NCI-H82 (cell line): Measurements from ENCODE around the gene LIF.
"Not testable (repeated sequence)": the region's sequence is repeated elsewhere in the genome, so short reads cannot be mapped to it uniquely, and the experiment has no call there.

ENCODE experiments used
- DNase-seq: peaks from one replicate; lab custom pipeline; 2025; lab: John Stamatoyannopoulos, UW

LIF gene

DNA sequence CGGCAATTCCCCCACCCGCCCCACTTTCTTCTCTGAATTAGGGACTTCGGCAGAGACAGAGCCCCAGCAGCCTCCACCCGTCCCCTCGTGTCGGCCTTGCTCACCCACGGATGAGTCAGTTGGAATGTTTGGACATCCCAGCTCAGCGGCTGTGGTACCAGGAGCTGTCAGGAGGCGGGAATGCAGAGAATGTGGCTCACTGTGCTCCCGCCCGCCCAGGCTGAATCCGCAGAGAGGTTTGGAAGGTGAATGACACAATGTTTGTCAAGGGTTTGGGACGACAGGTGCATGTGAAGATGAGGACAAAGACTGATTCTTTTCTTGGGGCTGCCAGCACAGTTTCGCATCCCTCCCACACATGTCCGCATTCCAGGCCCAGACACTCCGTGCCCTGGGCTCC lies 39.6 kb downstream of the LIF start:
- no peak for DNase-seq

DNA sequence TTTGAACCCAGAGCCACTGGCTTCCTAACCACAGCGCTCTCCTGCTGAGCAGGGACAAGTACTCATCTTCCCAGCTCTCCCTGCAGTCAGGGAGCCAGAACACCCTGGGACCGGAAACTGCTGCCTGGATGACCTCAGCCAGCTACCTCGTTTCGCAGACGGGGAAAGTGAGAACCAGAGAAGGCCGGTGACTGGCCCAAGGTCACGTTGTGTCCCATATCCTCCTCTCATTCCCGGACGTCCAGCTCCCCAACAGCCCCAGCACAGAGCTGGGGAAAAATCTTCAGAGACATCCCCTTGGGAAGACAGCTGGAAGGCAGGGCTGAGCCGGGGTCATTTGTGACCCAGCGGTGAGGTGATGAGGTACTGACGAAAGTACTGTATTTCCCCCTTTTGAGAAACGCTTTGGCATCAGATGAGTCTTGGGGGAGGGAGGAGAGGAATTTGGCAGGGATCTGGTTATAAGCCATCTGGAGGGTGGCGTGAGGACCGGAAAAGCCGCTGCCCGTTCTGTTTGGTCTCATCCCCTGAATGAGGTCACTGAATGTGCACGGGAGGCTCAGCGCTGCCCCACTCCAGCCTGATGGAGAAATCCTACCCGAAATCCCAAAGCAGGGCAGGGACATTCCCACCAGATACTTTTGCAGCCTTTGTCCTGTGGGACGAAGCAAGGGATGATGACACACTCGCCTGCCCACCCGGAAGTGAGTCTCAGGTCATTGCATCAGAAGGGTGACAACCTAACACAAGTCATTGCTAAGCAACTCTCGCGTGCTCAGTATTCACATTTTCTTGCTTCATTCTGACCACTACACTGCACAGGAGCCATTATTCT lies 41.1 kb downstream of the LIF start:
- DNase-seq, result peak; percentile 14

- DNase-seq, result no peak
Measured at GRCh38 chr22:30204742-30205111, 41.8 kb downstream of the LIF start.

GRCh38 chr22:30204015-30204741 lies 42.4 kb downstream of the LIF start:
- DNase-seq, result no peak

DNA sequence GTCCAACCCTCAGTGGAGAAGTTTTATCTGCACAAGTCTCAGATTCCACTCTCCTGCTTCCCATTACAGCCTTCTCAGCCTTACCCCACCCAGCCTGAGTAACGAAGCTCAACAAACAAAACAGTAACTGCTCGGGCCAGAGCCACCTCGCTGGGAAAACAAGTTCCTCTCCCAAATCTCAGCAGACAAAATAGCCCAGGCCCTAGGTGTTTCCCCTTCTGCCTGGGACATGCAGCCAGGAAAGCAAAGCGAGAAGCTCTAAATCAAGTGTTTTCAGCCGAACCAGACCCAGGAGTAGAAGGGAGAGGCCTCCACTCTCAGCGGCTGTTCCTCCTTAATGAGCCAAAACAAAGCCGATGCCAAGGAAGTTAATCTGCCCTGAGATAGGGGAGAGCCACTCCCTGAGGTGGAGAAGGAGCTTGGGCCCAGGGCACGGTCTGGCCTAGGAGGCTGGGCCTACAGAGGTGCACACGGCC lies 44.0 kb downstream of the LIF start:
- peak; percentile 73 for DNase-seq

DNA sequence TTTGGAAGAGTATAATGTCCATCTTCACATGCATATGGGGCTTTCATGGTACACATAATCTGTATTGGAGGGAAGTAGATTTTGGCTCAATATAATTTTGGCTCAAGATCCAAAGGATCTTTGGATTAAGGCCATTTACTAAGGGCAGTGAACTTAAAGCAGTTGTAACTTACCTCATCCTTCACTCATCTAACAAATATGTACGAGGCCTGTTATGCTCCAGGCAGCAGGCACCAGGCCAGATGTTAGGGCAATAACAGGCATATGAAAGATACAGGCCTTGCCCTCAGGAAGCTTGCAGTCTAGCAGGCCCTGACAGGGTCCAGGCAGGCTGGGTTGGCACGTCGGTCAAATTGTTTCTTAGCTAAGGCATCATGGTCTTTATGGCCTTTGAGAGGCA lies 44.6 kb downstream of the LIF start:
- DNase-seq, result no peak

DNA sequence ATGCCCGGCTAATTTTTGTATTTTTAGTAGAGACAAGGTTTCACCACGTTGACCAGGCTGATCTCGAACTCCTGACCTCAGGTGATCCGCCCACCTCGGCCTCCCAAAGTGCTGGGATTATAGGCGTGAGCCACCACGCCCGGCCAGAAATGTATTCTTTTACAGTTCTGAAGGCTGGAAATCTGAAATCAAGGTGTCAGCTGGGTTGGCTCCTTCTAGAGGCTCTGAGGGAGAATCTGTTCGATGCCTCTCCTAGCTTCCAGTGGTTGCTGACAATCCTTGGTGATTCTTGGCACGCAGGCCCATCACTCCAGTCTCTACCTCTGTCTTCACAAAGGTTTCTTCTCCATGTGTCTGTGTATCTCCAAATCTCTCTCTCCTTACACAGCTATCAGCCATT lies 45.7 kb downstream of the LIF start:
- not testable (repeated sequence) for DNase-seq

GRCh38 chr22:30198921-30199320 lies 47.6 kb downstream of the LIF start:
- no peak for DNase-seq

DNA sequence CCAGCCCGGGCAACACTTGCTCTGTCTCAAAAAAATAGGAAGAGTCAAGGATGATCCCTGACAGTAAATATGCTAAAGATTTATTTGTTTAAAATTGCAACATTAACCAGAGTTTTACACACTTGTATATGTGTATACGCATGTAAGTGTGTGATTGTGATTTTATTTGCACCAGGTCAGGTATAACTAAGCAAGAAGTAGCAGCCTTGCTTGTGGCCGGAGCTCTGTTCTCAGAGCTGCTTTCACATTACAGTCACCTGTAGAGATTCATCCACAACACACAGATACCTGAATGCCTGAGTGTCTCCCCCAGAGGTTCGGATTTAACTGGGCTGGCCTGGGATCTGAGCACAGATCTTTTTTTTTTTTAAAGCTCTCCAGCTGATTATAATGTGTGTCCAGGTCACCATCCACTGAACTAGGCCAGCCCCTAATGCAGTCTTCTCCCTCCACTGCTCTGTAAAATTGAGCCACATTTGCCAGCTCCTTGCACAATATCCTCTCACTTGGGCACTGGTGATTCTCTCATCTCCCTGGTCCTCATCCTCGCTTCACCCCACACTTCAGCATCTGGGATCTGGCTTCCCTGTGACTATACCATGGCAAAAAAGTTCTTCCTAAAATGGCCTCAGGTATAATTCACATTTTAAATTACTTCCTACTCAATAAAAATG lies 48.3 kb downstream of the LIF start:
- DNase-seq, result no peak

- no peak for DNase-seq
Measured at GRCh38 chr22:30197389-30197788, 49.2 kb downstream of the LIF start.

DNA sequence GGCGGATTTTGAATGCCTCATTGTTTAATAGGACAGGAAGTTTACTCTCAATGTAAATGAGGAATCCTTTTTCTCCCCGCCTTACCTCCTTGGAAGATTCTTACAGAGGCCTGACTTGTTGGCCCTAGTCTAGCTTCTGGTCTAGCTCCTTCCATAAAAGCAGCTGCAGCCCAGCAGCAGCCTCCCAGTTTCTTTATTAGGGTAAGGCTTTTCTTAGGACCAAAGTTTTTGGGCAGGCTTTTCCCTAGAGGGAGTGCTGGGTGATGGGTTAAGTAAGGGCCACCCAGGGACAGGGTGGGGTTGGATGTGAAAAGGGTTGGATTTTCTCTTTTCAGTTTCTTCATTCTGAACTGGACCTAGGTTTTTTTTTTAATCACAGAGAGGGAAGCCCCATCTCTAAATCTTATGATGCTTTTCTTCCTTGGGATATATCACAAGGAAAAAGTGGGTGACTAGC lies 49.7 kb downstream of the LIF start:
- DNase-seq, result no peak

DNA sequence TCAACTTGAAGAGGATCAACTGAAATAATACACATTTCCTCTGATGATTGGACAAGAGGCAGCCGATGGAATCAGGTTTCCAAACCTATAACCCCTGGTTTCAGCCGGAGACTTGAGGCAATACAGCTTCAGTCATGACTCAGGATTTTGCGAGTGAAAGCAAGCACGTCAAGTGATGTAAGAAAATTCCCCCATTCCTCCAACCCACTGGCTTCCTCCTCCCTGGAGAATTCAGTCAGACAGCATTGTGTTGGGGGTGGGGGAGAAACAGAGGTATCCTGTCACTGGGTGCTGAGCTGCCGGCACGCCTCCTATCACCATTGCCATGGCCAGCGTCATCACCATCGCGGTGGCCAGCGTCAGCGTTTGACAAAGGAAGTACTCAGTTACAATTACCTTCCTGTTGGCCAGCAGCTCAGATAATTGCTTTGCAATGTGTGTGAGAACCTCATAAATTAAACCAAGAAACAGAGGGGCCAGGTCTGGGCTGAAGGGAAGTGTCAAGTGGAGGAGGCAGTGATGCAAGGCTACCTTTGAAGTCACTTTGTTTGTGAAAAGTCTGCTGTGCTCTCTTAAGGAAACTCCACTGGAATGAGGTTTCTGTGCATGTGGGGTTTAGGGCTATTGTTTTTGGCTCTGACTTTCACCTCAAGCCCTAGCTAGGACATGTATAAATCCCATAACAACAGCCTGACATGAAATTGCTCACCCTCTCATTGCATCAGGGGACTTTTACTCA lies 50.2 kb downstream of the LIF start:
- peak; percentile 81 for DNase-seq

- DNase-seq, result no peak
Measured at GRCh38 chr22:30195245-30196140, 51.1 kb downstream of the LIF start.

GRCh38 chr22:30193031-30193775 lies 53.4 kb downstream of the LIF start:
- DNase-seq, result no peak

DNA sequence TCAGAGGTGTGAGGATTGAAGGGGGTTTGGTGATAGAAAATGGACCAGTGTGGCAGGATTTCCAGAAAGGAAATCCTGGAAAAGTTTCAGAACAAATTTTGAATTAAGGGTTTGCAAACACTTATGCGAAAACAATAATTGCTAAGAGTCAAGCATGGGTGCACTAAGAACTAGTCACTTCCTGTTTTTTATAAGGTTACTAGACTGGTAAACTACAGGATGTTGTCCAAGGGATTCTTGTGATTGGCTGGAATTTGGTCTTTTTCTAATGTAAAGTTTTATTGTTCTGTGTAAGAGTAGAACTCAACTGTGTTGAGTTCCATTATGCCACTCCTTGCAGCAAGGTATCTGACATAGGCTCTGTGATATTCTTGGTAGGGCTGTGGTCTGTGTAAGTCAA lies 54.1 kb downstream of the LIF start:
- no peak for DNase-seq

DNA sequence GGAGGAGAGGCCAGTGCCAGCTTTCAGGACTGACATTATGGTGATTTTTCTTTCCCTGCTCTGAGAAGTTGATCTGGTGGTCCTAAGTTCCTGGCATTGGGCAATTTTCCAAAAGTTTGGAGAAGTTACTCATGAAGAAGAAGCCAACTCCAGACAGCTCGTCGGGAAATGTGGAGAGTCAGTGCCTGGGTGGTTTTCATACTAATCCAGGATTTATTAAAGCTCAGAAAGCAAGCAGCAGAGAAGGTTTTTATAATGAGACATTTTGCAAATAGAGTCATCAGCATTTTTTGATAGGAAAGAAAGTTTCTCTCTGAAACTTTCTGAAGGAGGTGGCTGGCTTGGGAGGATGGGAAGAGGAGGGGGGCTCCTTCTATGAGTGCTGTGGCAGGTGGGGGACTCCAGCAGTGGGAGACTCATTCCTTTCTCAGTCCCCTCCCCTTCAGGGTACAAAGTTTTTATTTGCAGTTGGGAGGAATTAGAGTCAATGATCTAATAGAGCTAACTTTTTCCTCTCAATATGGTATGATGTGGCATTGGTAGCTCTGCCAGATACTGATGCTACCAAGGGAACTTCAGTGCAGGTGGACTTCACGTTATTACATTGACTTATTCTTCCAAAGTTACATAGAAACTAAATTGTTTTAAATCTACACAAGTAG lies 55.4 kb downstream of the LIF start:
- no peak for DNase-seq

DNA sequence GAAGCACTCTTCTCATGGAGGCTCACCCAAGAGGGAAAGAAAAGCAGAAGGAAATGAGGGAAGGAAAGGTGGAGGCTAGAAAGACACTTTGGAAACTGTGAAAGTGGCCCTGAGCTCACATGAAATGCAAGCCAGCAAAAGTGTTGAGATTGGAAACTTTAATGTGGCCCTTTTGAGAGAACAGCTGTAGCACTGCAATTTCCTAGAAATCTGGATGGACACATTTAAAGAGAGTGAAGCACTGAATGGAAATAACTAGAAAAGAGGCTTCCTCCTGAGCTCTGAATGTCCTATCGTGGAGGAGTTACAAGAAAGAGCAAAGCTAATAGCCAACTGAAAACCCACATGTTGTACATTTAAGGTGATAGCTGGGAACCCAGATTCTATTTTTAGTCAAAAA lies 56.0 kb downstream of the LIF start:
- DNase-seq, result no peak
